HG03432 (cell line): ENCODE results near the gene GABRG3.

Experiments
- ATAC-seq: cut with Tn5 transposase; IDR thresholded peaks from one replicate; pipeline ENCODE4 v1.9.1; 2021; ENCODE audit warnings: mild to moderate bottlenecking, moderate library complexity; ENCODE audit not compliant: unreplicated experiment

Gene GABRG3

DNA sequence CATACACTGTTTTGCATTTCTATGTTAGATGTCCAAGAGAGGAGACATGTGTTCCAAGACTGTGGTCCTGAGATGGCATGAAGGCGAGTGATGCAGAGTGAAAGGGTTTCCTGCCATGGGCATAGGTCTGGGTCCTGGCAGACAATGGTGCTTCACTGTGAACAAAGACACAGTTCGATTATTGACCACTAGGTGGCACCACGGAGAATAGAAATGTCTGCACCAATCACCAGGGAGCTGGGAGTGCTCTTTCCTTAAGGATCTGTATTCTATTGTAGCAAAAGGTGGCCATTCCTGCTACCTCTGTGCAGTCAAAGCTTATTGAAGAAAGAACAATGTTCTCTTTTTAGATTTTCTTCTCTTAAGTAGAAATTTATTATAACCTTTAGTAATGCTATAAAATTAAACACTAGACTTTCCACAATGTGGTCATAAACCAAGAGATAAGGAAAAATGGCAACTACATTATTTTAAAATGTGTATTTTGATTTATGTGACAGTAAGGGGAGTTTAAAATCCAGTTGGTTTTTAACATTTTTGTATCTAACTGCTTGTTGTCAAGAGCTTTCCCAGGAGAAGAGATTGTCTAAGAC, 88.7 kb downstream of the GABRG3 start:
- peak; percentile 53 for ATAC-seq

DNA sequence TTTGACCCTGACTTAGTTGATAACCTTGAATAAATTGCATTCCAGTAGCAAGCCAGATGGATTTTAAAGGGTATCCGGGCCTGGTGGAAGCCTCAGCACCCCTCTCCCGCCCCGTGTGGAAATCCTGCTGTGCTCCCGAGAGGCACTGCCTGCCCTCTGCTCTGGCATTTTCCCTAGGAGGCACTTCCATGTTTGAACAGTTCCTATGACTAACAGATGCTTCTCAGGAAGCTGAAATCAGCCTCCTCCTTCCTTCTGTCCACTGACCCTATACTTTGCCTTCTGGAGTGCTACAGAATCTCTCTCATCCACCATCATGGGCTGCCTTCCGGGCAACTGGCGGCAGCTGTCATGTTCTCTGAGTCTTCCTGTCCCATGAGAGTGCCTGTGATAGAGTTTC, 90.8 kb downstream of the GABRG3 start:
- no peak for ATAC-seq

- ATAC-seq = no peak
These were observed 92.0 kb downstream of the GABRG3 start for GRCh38 chr15:27062951-27063350.

DNA sequence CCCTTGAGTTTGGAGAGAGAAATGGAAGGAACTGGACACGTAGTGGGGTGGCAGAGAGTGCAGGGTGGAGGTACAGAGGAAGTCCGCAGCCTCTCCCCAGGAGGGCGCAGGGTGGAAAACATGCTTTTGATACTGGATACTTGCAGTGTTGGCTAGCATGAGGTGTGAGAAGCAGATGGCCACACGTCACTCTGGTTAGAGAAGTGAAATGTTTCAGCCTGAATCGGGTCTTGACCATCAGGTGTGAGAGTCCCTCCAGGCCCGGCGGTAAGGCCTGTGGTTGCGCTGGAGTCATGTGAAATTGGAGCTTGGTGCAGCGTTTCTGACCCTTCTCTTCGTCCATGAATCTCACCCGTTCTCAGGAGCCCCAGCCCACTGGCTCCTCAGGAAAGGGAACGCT, 93.1 kb downstream of the GABRG3 start:
- ATAC-seq = no peak

DNA sequence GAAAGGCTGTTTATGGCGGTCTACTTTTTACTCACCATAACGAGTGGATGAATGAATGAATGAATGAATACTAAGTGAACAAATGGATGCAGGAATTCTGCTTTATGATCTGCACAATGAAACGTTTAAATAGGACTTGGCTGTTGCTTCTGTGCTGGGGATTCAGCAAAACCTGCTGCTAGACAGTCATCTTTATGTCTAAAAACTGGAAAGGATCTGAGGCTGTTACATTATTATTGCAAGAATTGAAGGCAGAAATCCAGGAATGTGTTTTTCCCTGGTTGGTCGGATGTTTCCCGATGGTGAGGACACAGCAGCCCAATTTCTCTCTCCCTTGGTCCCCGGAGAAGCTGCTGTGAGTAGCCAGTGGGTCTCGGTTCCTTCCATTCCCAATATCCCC, 94.2 kb downstream of the GABRG3 start:
- no peak for ATAC-seq

- ATAC-seq = no peak
These were observed 94.8 kb downstream of the GABRG3 start for GRCh38 chr15:27065785-27066184.

DNA sequence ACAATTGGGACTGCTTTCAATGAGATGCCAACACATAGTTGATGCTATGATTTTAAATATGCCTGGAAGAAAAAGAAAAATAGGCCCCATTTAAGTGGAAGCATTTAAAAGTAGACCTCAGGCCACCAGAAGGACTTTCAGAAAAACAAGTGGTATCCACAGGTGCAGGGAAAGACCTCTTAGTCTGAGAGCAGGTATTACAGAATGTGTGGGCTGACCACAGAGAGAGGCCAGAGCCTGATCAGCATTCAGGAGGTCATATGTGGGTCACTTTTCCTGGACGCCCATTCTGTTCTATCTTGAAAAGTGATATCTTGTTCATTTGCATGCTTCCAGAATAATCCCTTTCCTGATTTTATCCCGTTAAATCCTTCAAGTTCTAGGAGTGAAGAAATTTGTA, 95.5 kb downstream of the GABRG3 start:
- ATAC-seq = no peak

DNA sequence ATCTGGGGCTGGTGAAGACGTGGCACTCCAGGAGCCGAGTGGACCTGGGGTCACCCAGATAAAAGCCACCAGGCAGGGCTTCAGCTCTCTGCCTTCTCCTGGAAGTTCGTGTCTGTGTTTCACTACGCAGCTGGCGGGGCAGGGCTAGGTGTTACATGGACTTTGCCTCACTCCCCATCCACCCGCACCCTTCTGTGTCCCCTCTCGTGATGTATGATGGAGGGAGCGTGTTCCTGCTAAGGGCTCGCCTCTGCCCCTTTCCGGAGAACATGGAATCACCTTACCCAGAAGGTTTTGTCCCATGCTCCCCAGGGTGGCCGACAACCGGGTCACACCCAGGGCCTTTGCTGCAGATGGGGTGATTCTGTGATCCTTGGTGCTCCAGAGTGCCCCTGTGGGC, 96.2 kb downstream of the GABRG3 start:
- no peak for ATAC-seq

GRCh38 chr15:27070841-27071240, 99.9 kb downstream of the GABRG3 start:
- ATAC-seq = no peak

GRCh38 chr15:27074179-27074578, 103.2 kb downstream of the GABRG3 start:
- ATAC-seq = no peak

DNA sequence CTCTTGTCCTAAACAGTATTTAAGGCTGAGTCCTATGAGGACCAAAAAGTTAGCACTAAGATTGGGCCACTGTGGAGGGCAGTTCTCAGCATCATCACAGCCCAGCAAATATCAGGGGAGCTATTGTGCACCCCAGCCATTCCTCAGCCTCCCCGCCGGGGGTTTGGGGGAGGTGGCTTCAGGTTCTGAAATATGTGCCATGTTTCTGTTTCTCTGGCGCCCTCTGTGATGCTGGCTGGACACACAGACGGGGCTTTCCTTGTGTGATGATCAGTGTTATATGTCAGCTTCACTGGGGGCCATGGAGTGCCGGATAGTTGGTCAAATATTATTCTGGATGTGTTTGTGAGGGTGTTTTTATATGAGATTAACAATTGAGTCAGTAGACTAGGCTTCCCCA, 106.8 kb downstream of the GABRG3 start:
- ATAC-seq = no peak

DNA sequence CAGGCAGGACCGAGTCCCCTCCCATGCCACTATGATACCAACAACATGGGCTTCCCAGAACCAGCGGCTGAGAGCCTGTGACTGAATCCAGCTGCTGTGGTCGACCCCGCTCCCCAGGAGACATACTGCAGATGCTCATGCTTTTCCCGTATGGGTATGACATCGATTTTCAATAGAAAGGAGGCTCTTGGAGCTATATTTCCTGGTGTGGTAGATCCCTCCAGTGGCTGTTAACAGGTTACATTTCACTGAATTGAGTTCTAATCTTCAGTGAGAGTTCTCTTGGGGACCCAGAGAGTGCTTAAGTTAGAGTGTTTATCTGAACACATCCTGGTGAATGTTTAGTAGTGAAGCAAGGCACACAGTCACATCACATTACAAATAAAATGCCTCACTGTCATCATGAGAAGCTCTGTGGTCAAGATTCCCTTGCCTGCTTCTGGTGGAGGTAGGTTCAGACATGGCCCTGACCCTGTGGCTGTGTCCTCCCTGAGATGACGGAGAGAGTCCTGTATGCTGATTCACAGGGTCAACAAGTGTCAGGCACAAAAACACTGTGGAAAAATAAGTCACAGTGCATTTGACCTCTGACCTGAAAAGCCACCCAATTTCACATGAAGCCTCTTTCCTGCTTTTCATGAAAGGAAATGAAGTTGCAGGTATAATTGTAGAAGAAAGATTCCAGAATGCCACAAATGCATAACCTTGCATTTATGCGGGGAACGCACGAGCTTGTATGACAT, 110.9 kb downstream of the GABRG3 start:
- ATAC-seq = no peak

DNA sequence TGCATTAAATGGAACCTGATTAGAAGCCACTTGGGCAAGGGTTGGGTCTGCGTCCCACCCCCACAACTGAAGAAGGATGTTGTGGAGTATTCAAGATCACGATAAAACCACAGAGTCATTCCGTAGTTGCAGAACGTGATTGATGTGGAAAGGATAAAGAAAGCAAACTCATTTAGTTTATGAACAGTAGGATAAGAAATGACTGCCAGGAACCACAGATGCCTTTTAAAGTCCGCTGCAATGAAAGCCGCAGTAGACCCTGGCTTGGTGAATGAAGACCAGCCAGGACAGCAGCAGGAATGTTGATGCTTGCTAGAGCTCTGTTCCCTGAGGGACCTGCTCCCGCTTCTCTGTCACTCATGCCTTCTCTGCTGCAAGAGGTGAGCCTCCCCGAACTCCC, 111.5 kb downstream of the GABRG3 start:
- no peak for ATAC-seq

GRCh38 chr15:27084844-27085243, 113.9 kb downstream of the GABRG3 start:
- no peak for ATAC-seq

DNA sequence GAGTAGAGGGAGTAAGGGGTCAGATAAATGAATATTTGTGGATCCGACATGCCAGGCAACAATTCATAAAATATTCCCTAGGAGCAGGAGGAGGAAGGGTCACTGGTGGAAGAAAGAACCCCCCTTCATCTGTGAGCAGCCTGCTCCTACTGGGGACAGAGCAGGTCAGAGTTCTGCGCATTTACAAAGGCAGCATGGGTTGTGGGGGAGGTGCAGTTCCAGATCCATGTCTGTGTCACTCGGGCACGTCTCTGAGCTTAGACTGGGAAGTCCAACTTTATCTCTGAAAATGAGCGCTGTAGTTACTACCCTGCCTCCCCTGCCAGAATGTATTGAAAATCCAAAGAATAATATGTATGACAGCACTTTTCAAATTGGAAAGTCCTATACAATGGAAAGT, 115.2 kb downstream of the GABRG3 start:
- no peak for ATAC-seq

DNA sequence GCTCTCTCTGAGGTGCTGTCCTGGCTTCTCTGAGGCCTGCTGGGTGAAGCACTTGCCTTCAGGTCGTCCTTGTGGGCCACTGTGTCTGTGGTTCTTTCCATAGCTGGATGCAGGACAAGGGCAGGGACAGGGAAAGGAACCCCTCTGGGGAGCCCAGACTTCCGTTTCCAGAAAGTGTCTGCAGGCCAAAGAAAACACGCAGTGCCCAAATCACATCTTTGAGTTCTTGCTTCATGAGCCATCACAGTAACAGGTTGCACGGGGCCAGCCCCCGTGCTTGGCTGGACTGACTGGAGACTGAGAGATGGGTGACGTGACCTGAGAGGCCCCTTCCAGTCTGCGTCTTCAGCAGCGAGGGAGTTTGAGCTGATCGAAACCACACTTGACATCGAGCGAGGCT, 115.8 kb downstream of the GABRG3 start:
- ATAC-seq = no peak

DNA sequence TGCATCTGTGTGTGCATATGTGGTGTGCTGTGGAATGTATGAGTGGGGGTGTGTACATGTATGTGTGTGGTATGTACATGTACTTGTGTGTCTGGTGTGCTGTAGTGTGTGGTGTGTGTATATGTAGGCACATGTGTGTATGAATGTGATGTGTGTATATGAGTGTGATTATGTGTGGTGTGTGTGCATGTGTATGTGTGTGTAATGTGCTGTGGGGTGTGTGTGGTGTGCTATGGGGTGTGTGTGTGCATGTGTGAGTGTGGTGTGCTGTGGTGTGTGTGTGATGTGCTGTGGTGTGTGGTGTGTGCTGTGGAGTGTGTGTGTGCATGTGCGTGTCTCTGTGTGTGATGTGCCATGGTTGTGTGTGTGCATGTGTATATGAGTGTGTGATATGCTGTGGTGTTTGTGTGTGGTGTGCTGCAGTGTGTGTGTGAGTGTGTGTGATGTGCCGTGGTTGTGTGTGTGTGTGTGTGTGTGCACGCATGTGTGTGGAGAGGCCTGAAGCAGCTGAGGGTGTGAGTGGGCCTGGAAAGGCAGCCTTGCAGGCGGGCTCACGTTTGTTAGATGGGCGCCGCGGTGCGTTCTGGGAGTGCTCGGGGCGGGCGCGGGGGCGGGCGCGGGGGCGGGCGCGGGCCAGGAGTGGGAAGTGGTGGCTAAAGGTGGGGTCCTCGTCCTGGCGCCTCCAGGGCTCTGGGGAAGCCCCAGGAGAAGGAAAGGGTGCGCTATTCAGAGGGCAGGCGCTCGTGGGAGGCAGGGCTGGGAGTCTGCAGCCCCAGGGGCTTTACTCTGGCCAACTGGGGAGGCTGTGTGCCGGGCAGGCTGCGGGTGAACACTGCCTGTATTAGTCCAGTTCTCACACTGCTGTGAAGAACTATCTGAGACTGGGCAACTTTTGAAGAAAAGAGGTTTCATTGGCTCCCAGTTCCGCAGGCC, 116.9 kb downstream of the GABRG3 start:
- ATAC-seq = no peak

DNA sequence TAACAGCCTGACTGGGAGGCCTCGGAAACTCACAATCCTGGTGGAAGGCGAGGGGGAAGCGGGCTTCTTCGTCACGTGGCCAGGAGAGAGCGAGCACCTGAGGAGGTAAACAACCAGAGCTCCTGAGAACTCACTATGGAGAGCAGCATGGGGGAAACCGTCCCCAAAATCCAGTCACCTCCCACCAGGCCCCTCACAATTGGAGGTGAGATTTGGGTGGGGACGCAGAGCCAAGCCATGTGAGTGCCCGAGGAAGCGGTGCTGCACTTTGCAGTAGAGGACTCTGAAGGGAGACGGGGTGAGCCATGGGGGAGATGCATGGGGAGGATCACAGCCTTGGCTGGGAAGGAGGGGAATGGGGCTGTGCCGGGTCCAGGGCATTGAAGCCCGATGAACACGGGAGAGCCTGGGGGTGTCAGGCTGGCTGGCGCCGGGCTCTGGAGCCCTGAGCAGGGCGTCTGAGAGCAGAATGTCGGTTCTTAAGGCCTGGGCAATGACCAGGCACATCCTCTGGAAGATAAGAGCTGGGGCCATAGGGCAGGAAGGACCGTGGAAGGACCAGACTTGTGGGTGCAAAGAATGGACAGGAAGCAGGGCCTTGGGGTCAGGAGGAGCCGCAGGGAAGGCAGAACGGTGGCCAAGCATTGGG, 117.7 kb downstream of the GABRG3 start:
- no peak for ATAC-seq

DNA sequence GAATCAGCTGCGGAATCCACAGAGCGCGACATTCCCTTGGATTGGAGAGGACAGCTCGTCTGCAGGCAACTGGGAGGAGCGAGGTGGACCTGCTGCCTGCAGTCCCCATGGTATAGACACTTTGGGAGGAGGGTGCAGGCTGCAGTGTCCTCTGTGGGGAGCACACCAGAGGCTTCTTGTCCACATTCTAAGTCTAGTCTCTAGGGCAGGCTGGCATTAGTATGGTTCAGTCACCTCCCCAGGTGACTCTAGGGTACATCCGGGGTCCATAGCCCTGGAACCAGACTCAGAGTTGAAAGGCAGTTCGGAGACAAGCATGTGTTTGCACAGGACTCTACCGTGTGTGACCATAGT, 118.2 kb downstream of the GABRG3 start:
- no peak for ATAC-seq

DNA sequence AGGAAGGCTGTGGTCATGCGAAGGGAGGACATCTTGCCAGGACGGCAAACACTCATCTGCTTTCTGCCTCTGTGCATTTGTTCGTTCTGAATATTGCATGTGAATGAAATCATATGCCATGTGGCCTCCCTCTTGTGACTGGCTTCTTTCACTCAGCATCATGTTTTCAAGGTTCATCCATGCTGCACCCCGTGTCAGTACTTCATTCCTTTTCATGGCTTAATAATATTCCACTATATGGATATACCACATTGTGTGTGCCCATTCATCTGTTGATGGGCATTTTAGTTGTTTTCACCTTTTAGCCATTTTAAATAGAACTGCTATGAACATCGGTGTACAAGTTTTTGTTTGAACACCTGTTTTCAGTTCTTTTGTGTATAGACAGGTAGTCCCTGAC, 118.7 kb downstream of the GABRG3 start:
- ATAC-seq = no peak

- ATAC-seq = no peak
These were observed 120.4 kb downstream of the GABRG3 start for GRCh38 chr15:27091270-27091940.
